Left kidney (tissue), 2 donors: ENCODE measurements around the gene DMWD. TPM values are rescaled to one million over a fixed set of nuclear protein-coding genes. Genes with fewer than 3 reads are reported as not detected.
"Not testable (repeated sequence)": the region's sequence is repeated elsewhere in the genome, so short reads cannot be mapped to it uniquely, and the experiment has no call there.

ENCODE experiments used
- DNase-seq: peaks from one replicate; pipeline ENCODE4 v3.0.0-alpha.2; 2013
- polyA plus RNA-seq: library from polyadenylated mRNA; unstranded; fragments of 120-200 nt; gene quantifications from one replicate; pipeline ENCODE4 v1.2.1, GENCODE V29; 2013; ENCODE audit not compliant: insufficient read length

DMWD gene
- polyA plus RNA-seq, 1 donor, result 36.6 TPM

DNA sequence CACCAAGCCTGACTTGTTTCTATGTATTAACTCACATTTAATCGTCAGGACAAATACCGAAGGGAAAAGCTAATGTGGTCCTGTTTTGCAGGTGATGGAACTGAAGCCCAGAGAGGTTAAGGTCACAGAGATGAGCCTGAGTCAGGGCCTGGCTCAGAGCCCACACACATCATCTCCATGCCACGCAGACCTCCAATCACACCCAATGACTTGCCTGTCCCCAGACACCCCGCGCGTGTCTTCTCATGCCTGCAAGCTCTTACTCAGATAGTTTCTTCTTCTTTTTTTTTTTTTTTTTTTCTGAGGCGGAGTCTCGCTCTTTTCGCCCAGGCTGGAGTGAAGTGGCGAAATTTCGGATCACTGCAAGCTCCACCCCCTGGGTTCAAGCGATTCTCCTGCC lies 40.0 kb downstream of the DMWD start:
- DNase-seq, result no peak

DNA sequence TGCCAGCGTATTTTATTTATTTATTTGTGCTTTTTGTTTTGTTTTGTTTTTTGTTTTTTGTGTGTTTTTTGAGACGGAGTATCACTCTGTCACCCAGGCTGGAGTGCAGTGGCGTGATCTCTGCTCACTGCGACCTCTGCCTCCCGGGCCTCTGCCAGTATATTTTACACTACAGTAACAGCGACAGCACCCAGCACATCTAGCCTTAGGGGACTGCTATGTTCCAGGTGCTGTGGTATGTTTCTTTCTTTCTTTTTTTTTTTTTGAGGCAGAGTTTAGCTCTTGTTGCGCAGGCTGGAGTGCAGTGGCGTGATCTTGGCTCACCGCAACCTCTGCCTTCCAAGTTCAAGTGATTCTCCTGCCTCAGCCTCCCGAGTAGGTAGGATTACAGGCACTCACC lies 41.2 kb downstream of the DMWD start:
- not testable (repeated sequence) for DNase-seq

DNA sequence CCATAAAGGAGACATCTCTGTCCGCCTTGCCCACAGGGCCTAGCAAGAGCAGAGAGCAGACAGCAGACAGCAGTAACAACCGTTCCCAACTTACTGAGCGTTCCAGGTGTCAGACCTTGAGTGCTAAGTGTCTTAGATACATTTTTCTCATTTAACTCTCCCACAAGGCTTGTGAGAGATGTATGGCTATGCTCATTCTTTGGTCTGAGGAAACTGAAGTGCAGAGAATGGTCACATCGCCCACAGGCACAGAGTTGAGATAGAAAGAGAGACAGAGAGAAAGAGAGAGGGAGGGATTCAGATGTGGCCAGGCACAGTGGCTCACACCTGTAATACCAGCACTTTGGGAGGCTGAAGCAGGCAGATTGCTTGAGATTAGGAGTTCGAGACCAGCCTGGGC lies 45.1 kb downstream of the DMWD start:
- no peak for DNase-seq

DNA sequence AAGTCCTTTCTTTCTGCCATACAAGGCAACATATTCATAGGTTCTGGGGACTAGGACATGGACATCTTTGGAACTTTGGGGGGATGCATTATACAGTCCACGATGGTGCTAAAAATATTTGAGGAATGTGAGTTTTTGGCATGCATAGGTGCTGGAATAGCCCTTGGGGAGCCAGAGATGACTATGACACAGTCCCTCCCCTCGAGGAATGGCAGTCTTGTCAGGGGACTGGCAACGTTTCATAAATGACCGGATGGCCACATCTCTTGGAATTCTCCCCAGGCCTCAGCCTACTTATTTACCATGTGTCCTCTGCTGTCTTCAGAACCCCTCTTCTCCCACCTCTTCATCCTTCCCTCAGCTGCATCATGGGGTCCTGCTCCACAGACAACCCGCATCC lies 45.8 kb downstream of the DMWD start:
- no peak for DNase-seq

DNA sequence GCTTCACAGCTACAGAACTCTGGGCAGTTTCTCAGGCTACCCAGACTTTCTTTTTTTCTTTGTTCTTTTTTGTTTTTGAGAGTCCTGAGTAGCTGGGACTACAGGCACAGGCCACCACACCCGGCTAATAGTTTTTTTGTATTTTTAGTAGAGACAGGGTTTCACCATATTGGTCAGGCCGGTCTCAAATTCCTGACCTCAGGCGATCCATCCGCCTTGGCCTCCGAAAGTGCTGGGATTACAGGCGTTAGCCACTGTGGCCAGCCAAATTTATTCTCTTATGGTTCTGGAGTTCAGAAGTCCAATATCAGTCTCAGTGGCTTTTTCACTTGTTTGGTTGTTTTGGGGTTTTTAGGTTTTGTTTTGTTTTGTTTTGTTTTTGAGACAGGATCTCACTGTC lies 47.0 kb downstream of the DMWD start:
- DNase-seq, result no peak

DNA sequence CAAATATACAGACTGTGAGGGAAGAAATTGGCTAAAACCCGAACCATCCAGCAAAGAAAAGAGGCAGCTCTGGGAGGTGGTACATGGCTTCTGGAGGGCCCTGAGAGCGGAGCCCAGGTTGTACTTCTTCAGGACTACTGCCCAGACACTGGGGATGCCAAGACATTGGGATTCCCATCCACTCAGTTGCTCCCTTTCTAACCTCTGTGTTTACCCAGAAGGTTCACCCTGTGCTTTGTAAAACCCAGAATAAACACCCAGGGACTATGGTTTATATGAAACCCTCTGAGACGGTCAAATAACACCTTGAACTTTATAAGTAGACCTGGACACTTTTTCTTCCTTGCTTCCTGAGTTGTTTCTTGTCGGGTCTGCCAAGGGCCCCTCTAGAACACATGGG lies 49.7 kb downstream of the DMWD start:
- no peak for DNase-seq

DNA sequence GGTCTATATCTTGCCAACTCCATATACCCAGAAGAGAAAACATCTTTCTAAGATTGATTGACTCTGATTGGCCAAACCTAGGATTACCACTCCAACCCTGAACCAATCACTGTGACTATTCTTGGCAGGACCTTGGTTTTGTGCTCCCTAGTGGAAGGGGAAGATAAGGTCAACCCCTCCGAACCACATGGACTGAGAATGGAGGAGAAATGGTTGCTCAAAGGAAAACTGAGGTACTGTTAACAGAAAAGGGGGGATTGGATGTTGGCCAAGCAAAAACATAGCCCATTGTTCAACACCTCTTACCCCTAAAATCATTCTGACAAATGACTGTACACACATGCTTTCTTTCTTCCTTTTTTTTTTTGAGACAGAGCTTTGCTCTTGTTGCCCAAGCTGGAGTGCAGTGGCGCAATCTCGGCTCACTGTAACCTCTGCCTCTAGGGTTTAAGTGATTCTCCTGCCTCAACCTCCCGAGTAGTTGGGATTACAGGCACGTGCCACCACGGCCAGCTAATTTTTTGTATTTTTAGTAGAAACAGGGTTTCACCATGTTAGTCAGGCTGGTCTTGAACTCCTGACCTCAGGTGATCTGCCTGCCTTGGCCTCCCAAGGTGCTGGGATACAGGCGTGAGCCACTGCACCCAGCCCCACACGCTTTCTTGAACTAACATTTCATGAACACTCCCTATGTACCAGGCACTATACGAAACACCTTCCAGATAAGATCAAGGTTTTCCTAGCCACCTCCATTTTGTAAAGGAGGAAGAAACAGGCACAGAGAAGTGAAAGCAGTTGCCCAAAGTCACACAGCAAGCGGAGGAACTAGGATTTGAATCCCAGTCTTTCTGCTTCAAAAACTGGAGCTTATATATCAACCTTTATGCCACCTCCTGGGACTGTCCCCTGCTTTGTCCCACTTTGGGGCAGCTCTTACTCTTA lies 52.9 kb downstream of the DMWD start:
- DNase-seq, result no peak

DNA sequence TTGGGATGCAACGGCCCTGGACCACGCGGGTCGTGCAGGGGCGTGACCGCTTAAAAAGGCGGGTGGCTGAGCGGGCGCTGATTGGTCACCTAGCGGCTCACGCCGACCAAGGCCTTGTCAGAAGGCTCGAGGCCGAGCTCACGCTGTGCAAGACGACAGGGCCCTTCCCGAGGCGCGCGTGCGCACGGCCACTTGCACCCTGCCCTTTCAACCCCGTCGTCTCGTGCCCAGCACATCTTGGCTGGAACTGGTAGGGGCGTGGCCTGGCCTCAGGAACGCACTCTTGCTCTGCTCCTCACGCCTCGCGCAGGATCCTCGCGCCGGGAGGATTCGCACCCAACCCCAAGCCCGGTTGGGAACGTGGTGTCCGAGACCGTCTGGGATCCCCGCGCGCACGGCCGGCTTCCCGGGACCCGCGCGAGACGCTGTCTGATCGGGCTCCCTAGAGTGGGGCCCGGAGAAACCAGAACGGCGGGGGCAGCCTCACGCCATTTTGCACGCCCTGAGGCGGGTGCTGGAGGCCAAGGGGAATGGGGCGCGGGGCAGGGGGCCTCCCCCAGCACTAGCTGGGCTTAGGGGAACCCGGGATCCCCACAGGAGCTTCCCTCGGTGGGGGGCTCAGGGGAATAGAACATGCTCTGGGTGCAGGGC lies 59.4 kb downstream of the DMWD start, which contains the start of gene MEIOSIN:
MEIOSIN (plus strand) TSS at position 280 of the 651 bp plus-strand sequence. CDS start 1,938 bp downstream, outside the sequence.
- DNase-seq, result no peak

Other genes starting within 250 kb of the DMWD start
- 11.2 TPM for gene OPA3, start 208.0 kb downstream of the DMWD start, polyA plus RNA-seq
- 5.2 TPM for gene GPR4, start 190.6 kb downstream of the DMWD start, polyA plus RNA-seq
- 23.0 TPM for gene EML2, start 153.4 kb downstream of the DMWD start, polyA plus RNA-seq
- gene GIPR, start 124.6 kb downstream of the DMWD start, polyA plus RNA-seq, result 0.85 TPM
- 253 TPM for gene SNRPD2, start 100.9 kb downstream of the DMWD start, polyA plus RNA-seq
- gene QPCTL, start 100.2 kb downstream of the DMWD start, polyA plus RNA-seq, result 9.6 TPM
- gene FBXO46, start 61.9 kb downstream of the DMWD start, polyA plus RNA-seq, result 16.3 TPM
- not detected for gene MEIOSIN, start 59.4 kb downstream of the DMWD start, polyA plus RNA-seq
- gene SIX5, start 23.6 kb downstream of the DMWD start, polyA plus RNA-seq, result 12.2 TPM
- gene DMPK, start 10.4 kb downstream of the DMWD start, polyA plus RNA-seq, result 71.9 TPM
- not detected for gene RSPH6A, start 22.5 kb upstream of the DMWD start, polyA plus RNA-seq
- gene SYMPK, start 70.3 kb upstream of the DMWD start, polyA plus RNA-seq, result 75.1 TPM
- 0.12 TPM for gene FOXA3, start 71.5 kb upstream of the DMWD start, polyA plus RNA-seq
- gene IRF2BP1, start 93.3 kb upstream of the DMWD start, polyA plus RNA-seq, result 14.5 TPM
- 4.0 TPM for gene MYPOP, start 109.8 kb upstream of the DMWD start, polyA plus RNA-seq
- gene NANOS2, start 121.9 kb upstream of the DMWD start, polyA plus RNA-seq, result not detected
- 4.1 TPM for gene NOVA2, start 181.0 kb upstream of the DMWD start, polyA plus RNA-seq
- gene CCDC61, start 202.6 kb upstream of the DMWD start, polyA plus RNA-seq, result 11.7 TPM
- gene PGLYRP1, start 230.2 kb upstream of the DMWD start, polyA plus RNA-seq, result 0.32 TPM
- 0.58 TPM for gene IGFL4, start 248.2 kb upstream of the DMWD start, polyA plus RNA-seq